GM19467 (cell line): ENCODE results near the gene CALM1.

ENCODE experiments used
- ATAC-seq: cut with Tn5 transposase; IDR thresholded peaks from one replicate; pipeline ENCODE4 v1.9.1; 2021; ENCODE audit warnings: mild to moderate bottlenecking, moderate library complexity; ENCODE audit not compliant: unreplicated experiment

CALM1 gene

GRCh38 chr14:90440592-90440991 lies 43.8 kb downstream of the CALM1 start:
- ATAC-seq: no peak

GRCh38 chr14:90442388-90442787 lies 45.6 kb downstream of the CALM1 start:
- no peak for ATAC-seq

GRCh38 chr14:90443161-90444076 lies 46.6 kb downstream of the CALM1 start:
- no peak for ATAC-seq

- ATAC-seq: no peak
Measured at GRCh38 chr14:90444077-90444696, 47.4 kb downstream of the CALM1 start.

- no peak for ATAC-seq
Measured at GRCh38 chr14:90445011-90445410, 48.2 kb downstream of the CALM1 start.

GRCh38 chr14:90446405-90446804 lies 49.6 kb downstream of the CALM1 start:
- no peak for ATAC-seq

GRCh38 chr14:90447720-90448497 lies 51.1 kb downstream of the CALM1 start:
- ATAC-seq: no peak

GRCh38 chr14:90449411-90449810 lies 52.6 kb downstream of the CALM1 start:
- ATAC-seq: no peak

- no peak for ATAC-seq
Measured at GRCh38 chr14:90450151-90450550, 53.3 kb downstream of the CALM1 start.

GRCh38 chr14:90450667-90451066 lies 53.8 kb downstream of the CALM1 start:
- ATAC-seq: no peak

GRCh38 chr14:90451443-90451842 lies 54.6 kb downstream of the CALM1 start:
- ATAC-seq: no peak

GRCh38 chr14:90451961-90452360 lies 55.1 kb downstream of the CALM1 start:
- ATAC-seq: no peak

- ATAC-seq: no peak
Measured at GRCh38 chr14:90452366-90452765, 55.5 kb downstream of the CALM1 start.

GRCh38 chr14:90453401-90453951 lies 56.6 kb downstream of the CALM1 start:
- no peak for ATAC-seq

- no peak for ATAC-seq
Measured at GRCh38 chr14:90454041-90455000, 57.5 kb downstream of the CALM1 start.

GRCh38 chr14:90455100-90455571 lies 58.3 kb downstream of the CALM1 start:
- ATAC-seq: no peak

GRCh38 chr14:90456551-90456950 lies 59.7 kb downstream of the CALM1 start:
- ATAC-seq: no peak

- no peak for ATAC-seq
Measured at GRCh38 chr14:90457186-90457585, 60.4 kb downstream of the CALM1 start.
